HL-60/S4 treated with retinoic acid at 250 ng/mL for 4 days and 3 days (cell line): ENCODE results near the gene LAMA5.

Experiments used
- in situ Hi-C: fragments of 300-500 bp; cut with MboI; formaldehyde crosslinking; loops from 2 replicates; pipeline ENCODE4 v1.7.0; 2022; ENCODE audit warnings: low sequenced_read_pairs

Gene LAMA5

DNA sequence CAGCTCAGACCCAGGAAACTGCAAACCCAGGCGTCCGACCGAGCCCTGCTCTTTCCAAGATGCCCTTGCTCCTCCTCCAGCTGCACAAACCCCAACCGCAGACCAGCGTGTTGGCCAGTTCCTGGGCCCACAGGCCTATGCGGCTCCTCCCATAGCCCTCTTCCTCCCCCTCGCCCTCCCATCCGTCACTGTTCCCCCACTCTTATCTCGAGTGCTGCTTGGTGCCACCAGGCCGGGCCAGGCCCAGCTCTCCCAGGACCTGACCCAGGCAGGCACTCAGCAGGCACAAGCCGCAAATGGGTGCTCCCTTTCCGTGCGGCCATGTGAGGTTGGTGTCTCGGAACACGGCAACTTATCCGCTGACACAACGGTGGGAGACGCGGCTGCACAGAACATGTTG is 35.8 kb downstream of the LAMA5 start:
- in situ Hi-C loops: no loop called here

DNA sequence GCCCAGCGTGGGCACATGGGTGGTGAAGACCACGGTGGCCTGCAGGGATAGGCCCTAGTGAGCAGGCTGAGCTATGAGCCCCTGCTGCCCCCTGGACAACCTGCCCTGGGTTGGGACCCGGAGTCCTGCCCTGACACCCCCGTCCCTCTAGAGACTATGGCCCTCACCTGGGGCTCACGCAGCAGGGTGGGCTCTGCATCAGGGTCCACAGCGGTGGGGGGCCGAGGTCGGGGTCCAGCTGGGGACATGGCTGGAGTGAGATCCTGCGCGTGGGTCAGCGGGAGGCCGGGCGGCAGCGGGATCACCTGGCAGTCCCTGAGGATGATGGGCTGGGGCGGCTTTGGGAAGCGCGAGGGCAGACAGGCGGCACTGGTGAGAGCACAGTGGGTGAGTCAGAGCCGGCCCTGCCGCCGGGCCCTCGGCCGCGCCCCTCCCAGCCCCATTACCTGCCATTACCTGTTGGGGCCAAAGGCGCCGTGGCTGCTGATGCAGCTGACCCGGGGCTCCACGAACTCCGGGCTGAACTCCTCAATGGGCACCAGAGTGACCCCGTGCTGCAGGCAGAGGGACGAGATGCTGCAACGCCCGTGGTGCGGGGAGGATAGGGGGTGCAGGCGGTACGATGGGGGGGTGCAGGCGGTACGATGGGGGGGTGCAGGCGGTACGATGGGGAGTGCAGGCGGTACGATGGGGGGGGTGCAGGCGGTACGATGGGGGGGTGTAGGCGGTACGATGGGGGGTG is 36.4 kb downstream of the LAMA5 start:
- in situ Hi-C loops: no loop called here

DNA sequence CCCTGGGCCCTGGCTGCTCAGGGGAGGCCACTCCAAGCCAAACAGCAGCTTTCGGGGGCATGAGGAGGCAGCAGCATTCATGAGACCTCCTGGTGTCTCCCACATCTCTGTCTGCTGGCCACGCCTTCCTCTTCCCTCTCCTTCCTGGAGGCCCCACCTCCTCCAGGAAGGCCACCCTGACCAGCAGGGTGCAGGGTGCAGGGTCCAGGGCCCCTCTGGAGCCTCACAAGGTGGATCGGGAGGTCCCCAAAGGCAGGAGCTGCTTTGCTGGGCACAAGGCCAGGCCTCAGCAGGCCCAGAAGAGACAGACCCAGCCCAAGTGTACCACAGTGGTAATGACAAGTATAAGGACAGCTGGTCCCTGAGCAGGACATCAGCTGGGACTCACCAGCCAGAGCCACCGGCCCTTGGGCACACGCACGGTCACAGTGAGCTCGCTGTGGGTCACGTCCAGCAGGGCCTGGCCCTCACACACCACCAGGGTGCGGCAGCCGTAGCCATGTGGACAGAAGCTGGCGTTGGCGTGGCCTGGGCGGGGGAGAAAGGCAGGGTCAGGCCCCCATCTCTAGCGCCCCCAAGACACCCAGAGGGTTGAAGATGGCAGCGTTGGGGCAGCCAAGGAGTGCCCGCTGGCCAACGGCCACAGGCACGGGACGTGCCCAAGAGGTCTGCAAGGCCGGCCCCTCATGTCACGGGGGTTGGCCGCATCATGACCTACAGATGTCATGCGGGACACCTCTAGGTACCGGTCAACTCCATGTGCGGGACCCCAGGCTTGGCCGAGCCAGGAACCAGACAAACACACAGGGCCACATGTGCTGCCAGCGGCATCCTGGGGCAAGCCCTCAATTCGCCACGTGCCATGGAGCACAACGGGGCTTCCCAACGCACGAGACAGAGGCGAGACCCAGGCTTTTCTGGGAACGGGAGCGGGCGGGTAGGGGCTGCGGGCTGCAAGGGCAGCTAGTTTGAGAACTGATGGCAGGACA is 37.4 kb downstream of the LAMA5 start:
- in situ Hi-C loops: no loop called here

DNA sequence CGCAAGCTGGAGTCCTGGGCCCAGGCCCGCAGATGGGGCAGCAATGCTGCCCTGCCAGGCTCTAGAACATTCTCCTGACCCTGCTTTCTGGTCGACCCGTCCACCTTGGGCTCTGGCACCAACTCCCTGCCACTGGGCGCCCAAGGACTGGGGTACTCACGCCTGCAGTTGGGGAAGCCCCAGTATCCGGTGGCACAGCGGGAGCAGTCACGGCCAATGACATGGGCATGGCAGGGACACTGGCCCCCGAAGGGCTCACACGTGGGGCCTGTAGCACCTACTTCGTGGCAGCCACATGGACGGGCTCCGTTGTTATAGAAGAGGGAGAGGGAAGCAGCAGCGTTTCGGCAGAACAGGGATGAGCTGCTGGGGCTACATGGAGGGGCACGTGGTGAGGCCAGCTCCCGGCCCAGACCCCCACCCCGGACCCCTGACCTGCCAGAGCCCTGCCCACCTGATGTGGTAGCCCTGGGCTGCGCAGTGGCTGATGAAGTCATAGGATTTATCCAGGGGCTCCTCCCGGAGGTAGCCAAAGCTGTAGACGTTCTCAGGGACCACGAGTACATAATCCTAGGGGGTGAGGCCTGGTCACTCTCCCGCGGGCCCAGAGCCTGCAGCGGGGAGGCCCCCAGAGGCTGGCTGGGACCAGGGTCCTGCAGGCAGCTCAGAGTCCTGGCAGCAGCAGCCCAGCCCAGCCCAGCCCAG is 38.3 kb downstream of the LAMA5 start:
- in situ Hi-C loops: no loop called here

DNA sequence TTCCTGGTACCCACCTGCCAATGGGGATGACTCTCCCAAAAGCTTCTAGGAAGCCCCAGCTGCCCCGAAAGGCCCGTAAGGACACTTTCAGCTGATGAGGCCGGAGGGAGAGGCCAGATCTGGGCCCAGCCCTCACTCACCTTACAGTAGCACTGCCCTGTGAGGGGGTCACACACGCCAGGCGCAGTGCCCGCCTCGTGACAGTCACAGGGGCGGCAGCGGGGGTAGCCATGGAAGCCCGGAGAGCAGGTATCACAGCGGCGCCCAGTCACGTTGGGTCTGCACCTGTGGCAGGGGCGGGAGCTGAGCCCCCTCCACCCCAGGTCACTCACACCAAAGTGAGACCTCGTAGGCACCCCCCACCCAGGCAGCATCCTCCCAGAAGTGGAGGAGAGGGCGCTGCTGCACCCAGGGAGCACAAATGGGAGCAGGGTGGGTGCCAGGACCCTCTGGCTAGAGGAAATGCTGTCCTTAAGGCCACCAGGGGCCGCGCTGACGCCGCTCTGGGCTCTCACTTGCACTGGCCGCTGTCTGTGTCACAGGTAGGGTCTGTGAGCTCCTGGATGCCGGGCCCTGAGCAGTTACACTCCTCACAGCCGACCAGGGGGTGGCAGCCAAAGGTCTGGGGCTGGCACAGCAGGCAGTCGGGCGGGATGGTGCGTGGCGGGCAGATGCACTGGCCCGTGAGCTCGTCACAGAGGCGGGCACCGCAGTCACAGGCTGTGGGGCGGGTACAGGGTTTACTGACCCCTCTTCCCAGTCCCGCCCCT is 39.2 kb downstream of the LAMA5 start:
- in situ Hi-C loops: no loop called here

DNA sequence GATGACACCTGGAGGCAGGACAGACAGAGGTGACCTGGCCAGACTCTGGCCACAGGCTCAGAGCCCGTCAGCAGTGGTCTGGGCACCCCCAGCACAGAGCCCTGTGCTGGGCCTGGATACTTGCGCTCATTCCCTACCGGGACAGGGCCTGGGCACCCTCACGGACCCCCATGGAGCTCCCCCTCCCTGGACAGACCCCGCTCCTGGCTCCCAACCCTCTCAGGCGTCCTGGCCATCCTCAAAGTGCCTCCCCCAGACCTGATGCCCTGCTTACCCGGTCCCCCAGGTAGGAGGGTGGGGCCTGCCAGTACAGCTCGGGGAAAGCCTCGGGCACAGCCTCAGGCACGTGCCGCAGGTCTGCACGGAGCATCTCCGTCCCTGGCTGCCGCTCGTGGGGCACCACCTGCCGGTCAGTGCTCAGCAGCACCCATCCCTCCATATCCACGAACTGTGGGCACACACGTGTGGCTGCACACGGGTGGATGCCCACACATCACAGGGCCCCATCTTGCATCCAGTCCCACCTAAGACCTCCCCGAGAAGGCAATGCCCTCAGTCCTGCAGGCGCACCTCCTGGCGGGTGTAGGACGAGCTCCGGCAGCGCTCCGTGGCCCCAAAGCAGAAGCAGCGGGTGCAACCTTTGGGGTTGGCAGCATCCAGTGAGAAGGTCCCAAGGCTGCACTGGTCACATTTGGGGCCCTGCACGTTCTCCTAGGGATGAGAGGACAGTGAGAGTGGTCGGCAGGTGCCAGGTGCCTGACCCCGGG is 40.0 kb downstream of the LAMA5 start:
- in situ Hi-C loops: no loop called here

DNA sequence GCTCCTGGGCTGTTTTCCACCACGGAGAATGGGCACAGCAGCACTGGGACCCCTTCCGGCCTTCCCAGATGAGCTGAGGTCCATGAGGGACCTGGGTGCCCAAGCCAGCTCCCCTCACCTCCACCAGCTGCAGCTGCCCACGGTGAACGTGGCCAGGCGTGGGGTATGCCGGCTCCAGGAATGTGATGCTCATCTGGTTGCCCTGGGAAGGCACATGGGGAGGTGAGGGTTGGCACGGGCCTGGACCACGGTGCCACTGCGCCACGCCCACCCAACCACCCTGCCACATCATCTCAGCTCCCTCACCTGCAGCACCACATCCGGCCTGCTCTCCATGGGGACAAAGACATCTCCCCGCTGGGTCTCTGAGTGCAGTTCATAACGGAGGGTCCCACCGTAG is 40.6 kb downstream of the LAMA5 start:
- in situ Hi-C loops: no loop called here

DNA sequence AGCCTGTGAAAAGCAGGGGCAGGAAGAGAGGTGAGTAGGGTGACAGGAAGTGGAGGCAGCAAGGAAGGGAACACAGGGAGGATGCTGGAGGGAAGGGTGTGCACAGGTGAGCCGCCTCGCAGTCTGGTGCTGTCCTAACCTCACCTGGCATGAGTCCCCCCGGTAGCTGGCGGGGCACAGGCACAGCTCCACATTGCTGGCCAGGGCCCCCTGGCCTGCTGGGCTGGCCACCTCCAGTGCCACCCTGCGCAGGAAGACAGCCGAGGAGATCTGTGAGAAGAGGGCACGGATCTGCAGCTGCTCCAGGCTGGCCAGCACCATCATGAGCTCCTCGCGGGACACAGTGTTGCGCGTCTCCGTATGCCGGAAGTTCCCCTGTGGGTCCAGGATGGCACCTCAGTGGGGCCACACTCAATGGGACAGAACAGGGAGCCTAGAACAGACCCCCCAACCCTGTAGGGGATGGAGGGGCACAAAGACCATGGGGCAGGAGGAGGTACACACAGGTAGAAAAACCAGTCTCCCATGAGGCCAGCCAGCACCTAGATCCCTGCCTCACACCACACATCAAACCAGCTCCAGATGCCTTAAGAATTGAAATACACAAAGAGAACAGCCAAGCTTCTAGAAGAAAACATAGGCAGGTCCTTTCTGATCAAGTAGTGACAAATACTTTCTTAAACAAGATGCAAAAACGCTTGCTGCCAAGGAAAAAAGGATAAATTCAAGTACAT is 41.8 kb downstream of the LAMA5 start:
- in situ Hi-C loops: no loop called here

DNA sequence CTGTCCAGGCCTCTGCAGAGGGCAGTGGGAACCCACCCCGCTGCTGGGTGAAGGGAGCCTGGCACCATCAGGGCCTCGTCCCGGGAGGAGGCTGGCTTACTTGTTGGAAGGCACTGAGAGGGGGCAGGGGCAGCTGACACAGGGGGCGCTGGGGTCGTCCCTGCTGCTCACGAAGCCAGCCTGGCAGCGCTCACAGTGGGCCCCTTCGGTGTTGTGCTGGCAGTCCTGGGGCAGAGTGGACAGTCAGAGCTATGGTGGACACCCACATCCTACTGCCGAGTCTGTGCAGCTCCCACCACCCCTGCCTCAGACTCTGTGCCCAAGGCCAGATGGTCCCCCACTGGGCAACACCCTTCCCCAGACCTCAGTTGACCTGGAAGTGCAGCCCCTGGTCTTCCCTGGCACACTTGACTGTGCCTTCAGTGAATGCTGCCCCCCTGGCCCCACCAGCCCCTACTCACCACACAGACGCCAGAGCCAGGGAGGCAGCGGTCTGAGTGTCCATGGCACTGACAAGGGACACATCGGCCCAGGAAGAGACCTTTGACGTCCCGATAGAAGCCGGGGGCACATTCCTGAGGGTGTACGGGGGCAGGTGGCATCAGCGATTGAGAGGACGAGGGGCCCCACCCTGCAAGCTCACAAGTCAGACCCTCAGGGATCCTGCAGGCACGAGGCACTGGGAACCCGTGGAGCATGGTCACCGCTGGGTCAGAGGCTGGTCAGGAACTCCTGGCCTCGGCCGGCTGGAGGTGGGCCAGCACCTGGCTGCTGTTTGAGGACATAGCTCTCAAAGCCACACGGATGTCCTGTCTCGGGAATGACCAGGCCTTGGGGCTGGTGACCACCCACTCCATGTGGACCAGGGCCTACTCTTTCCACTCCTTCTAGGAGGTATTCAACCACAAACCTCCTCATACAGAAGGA is 42.9 kb downstream of the LAMA5 start:
- in situ Hi-C loops: no loop called here

DNA sequence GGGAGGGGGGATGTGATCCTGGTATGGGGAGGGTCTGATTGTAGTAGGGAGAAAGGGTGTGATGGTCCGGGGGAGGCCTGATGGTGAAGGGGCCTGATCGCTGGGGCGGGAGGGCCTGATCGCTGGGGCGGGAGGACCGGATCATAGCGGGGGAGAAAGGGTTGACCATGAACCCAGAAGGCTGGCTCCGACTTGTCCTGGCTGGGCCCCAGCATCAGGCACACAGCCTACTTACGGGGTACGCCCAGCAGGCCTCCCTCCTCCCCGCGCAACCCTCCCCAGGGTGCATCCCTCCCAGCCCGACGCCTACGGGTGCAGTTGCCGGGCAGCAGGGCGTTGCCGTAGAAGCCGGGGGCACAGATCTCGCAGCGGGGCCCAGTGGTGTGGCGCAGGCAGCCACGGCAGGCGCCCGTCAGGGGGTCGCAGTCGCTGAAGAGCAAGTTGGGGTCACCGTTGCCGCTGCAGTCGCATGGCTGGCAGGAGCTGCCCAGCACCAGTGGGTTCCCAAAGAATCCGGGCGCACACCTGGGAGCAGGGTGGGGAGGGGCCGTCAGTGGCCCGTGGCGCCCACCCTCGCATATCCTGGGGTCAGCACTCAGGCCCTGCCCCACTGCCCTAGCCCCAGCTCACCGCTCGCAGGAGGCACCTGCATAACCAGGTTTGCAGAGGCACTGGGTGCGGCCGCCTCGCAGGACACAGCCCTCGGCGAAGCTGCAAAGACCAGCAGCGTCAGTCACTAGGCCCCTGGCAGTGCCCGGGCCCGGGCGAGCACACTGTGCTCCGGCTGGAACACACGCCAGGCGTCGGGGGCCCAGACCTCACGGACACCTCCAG is 43.7 kb downstream of the LAMA5 start:
- in situ Hi-C loops: no loop called here

DNA sequence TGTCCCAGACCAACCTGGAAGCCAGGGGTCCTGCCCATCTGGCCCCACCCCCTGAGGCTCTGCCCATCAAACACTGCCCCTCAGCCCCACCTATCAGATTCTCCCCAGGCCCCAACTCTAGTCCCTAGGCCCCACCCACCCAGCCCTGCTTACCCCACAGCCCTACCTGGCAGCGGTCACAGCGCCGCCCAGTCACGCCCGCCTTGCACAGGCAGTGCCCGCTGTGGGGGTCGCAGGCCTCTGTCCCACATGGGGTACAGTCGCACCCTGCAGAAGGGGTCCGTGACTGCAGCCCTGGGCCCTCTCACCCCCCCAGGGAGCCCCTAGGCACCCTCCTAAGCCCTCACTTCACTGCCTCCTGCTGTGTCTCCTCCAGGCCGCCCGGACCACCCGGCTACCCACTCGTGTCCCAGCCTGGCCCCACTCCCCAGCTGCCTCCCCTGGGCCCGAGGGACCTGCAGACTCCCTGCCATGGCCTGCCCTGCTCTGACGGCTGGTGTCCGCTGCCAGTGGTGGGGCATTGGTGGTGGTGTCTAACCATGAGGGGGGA is 44.5 kb downstream of the LAMA5 start:
- in situ Hi-C loops: no loop called here

DNA sequence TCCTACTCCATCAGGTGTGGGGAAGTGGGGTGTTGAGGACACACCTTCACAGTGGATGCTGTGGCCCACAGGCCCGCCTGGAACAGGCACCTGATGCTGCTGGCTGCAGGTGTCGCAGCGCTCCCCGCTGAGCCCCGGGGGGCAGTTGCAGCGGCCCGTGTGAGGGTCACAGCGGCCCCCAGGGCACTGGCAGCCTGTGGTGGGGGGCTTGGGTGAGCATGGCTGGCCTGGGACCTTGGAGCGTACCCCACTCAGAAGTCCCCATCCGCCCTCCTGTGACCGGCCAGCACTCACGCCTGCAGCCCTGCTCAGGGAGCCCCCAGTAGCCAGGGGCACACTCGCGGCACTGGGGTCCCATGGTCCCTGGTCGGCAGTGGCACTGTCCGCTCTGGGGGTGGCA is 45.1 kb downstream of the LAMA5 start:
- in situ Hi-C loops: no loop called here

DNA sequence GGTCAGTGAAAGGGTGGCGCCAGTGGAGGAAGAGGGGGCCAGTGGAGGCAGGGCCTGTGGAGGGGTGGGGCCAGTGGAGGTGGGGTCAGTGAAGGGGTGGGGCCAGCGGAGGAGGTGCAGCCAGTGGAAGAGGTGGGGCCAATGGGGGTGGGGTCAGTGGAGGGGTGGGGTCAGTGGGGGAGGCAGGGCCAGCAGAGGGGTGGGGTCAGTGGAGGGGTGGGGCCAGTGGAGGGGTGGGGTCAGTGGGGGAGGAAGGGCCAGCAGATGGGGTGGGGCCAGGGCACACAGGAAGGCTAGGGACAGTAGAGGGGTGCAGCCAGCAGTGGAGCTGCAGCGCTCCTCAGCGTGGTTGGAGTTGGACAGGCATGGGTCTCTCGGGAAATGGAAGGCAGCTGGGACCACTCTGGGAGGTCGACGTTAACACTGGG is 45.6 kb downstream of the LAMA5 start:
- in situ Hi-C loops: no loop called here

DNA sequence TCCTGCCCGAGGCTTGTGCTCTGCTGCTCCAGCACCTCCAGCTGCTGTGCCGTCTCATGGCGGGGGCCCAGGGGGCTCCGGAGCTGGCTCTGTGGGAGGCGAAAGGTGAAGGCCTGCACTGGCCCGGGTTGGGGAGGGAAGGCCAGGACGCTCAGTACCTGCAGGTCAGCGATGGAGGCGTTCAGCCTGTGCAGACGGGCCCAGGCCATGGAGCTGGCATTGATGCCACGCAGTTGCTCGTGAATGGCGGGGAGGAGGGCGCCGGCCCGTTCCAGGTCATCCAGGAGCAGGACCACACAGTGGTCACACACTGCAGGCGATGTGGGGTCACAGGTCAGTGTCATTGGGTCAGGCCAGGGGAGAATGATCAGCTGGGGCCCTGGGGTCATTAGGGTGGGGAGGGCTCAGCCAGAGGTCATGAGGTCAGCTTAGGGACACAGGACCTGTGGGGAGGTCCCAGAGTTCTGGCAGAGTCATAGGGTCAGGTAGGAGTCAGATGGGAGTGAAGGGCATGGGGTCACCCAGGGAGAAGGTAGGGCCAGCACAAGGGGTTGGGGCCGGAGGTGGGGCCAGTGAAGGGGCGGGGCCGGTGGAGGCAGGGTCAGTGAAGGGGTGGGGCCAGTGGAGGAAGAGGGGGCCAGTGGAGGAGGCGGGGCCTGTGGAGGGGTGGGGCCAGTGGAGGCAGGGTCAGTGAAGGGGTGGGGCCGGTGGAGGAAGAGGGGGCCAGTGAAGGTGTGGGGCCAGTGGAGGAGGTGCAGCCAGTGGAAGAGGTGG is 46.3 kb downstream of the LAMA5 start:
- in situ Hi-C loops: no loop called here

DNA sequence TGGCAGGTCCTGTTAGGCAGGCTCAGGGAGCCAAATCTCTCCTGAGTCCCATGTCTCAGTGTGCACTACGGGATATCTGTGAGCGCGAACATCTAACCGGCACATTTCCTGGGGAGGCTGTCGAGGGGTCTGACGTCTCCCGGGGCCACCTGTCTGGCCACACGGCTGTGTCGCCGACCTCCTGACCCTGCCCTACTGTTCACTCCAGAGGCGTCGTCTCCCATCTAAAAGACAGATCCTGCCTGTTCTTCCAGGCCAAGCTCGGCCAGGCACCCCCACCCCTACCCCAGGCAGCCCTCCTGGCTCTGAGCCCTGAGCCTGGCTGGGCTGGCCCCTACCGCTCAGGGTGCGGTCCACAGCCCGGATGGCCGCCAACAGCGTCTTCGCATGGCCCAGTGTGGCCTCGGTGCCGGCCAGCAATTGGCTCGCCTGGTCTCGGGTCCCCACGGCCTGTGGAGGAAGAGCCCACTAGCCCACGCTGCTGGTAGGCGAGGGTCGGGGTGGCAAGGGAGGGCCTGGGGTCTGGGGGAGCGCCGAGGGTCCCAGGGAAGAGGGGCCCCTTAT is 47.7 kb downstream of the LAMA5 start:
- in situ Hi-C loops: no loop called here
